RWPE1 (cell line): Measurements from ENCODE around the gene FSTL4.
"Not testable (repeated sequence)": the region's sequence is repeated elsewhere in the genome, so short reads cannot be mapped to it uniquely, and the experiment has no call there.

ENCODE experiments used
- CTCF ChIA-PET: fragments of 350-600 bp; sonication (Branson Sonifier 250); formaldehyde crosslinking; extraction: SDS; loops from one replicate; lab custom pipeline; 2021; lab: Yijun Ruan, JAX
- POLR2A ChIA-PET: fragments of 400-600 bp; formaldehyde crosslinking; extraction: SDS; loops from one replicate; lab custom pipeline; 2020; ENCODE audit warnings: antibody characterized with exemption; ENCODE audit not compliant: low non-redundant PET; lab: Yijun Ruan, JAX
- DNase-seq: peaks from one replicate; pipeline ENCODE4 v3.0.0; 2012; ENCODE audit warnings: low spot score
- H3K27ac ChIP-seq: fragments of 450-650 bp; 2 replicates; pipeline ENCODE4 v1.5.1; 2017
- CTCF ChIP-seq: fragments of 450-650 bp; conservative IDR thresholded peaks from 2 replicates; pipeline ENCODE4 v1.5.1; 2017; ENCODE audit warnings: low read depth, mild to moderate bottlenecking

The FSTL4 gene

GRCh38 chr5:133397990-133398645, 214.2 kb downstream of the FSTL4 start:
- POLR2A ChIA-PET, result no interaction called here
- no peak overlapping the region for H3K27ac ChIP-seq
- TF ChIP-seq CTCF, result no peak
- CTCF ChIA-PET, result interaction anchor here (0.6 to 1.3 kb wide), 3 partner anchors 25 to 471 kb away, joined by 3 to 6 read pairs (median 3); no protein-coding TSS in a partner anchor
- no peak for DNase-seq

- no peak for DNase-seq
- no peak for TF ChIP-seq CTCF
- POLR2A ChIA-PET, result no interaction called here
- H3K27ac ChIP-seq, result no peak overlapping the region
- CTCF ChIA-PET, result interaction anchor here (0.6 kb wide), 2 partner anchors 8 to 471 kb away, joined by 3 to 7 read pairs; no protein-coding TSS in a partner anchor
Observed at GRCh38 chr5:133397348-133397747, 215.0 kb downstream of the FSTL4 start.

GRCh38 chr5:133396814-133397213, 215.5 kb downstream of the FSTL4 start:
- no peak for DNase-seq
- CTCF ChIA-PET, result no interaction called here
- H3K27ac ChIP-seq, result no peak overlapping the region
- POLR2A ChIA-PET, result no interaction called here
- no peak for TF ChIP-seq CTCF

- ChIA-PET POLR2A (no interaction called here), CTCF (no interaction called here)
- no peak for DNase-seq
- no peak overlapping the region for H3K27ac ChIP-seq
- TF ChIP-seq CTCF, result no peak
Observed at GRCh38 chr5:133396187-133396741, 216.1 kb downstream of the FSTL4 start.

GRCh38 chr5:133395207-133395606, 217.1 kb downstream of the FSTL4 start:
- H3K27ac ChIP-seq, POLR2A ChIA-PET, DNase-seq: not testable (repeated sequence)
- CTCF ChIA-PET, result interaction anchor here (1.0 kb wide), 1 partner anchor 29 kb away, joined by 4 read pairs; no protein-coding TSS in a partner anchor

GRCh38 chr5:133394477-133394817, 217.9 kb downstream of the FSTL4 start:
- CTCF ChIA-PET, result interaction anchor here (1.0 kb wide), 1 partner anchor 29 kb away, joined by 4 read pairs; no protein-coding TSS in a partner anchor
- not testable (repeated sequence) for DNase-seq

GRCh38 chr5:133393776-133394476, 218.4 kb downstream of the FSTL4 start:
- H3K27ac ChIP-seq, result no peak overlapping the region
- DNase-seq, result no peak
- TF ChIP-seq CTCF, result no peak
- ChIA-PET POLR2A (no interaction called here), CTCF (interaction anchor here (1.4 kb wide), 1 partner anchor 30 kb away, joined by 5 read pairs; no protein-coding TSS in a partner anchor)

More at GRCh38 chr5:133394477-133394817, 217.9 kb downstream of the FSTL4 start:
- H3K27ac ChIP-seq, POLR2A ChIA-PET: not testable (repeated sequence)
